DND-41 (cell line): Measurements from ENCODE around the gene STOML1.

Experiments used
- ATAC-seq: fragments of 200-7000 bp; cut with Tn5 transposase; 3 replicates; pipeline ENCODE4 v1.9.1; 2021; ENCODE audit warnings: low read depth; ENCODE audit not compliant: insufficient read depth
- DNase-seq: peaks from one replicate; pipeline ENCODE4 v3.0.0-alpha.2; 2020
- H2AFZ ChIP-seq: 2 replicates; pipeline ENCODE4 v1.6.0; 2012; ENCODE audit warnings: low read depth, low read length
- H3K27ac ChIP-seq: 2 replicates; pipeline ENCODE4 v1.5.1; 2012; ENCODE audit warnings: low read length, inconsistent platforms
- H3K27me3 ChIP-seq: fragments of 200-600 bp; sonication (generic); 2 replicates; pipeline ENCODE4 v1.6.0; 2012; ENCODE audit warnings: low read length, mild to moderate bottlenecking, inconsistent platforms; ENCODE audit not compliant: insufficient read depth, poor library complexity
- H3K36me3 ChIP-seq: 2 replicates; pipeline ENCODE4 v1.5.1; 2012; ENCODE audit warnings: low read length, inconsistent platforms; ENCODE audit not compliant: insufficient read depth
- H3K4me1 ChIP-seq: 2 replicates; pipeline ENCODE4 v1.5.1; 2012; ENCODE audit warnings: mild to moderate bottlenecking, low read length; ENCODE audit not compliant: insufficient read depth
- H3K4me2 ChIP-seq: 2 replicates; pipeline ENCODE4 v1.6.0; 2012; ENCODE audit warnings: mild to moderate bottlenecking, moderate library complexity, low read length, inconsistent platforms; ENCODE audit not compliant: insufficient read depth
- H3K4me3 ChIP-seq, 2 experiments: fragments of 200-600 bp in 1 of 2; shearing (Covaris generic) in 1 of 2; 2 replicates each; pipeline ENCODE4 v1.5.1; 2012 to 2016; ENCODE audit warnings: inconsistent platforms in 2 of 2, low read length in 2 of 2, mild to moderate bottlenecking in 2 of 2, low read depth in 1 of 2, moderate library complexity in 1 of 2
- H3K79me2 ChIP-seq: 2 replicates; pipeline ENCODE4 v1.6.0; 2012; ENCODE audit warnings: low read length, inconsistent platforms; ENCODE audit not compliant: insufficient read depth
- H3K9ac ChIP-seq: 2 replicates; pipeline ENCODE4 v1.6.0; 2012; ENCODE audit warnings: low read depth, mild to moderate bottlenecking, inconsistent platforms, low read length, moderate library complexity
- H3K9me3 ChIP-seq: 2 replicates; pipeline ENCODE4 v1.5.1; 2012; ENCODE audit warnings: low read length, moderate library complexity, mild to moderate bottlenecking, inconsistent platforms; ENCODE audit not compliant: insufficient read depth, severe bottlenecking
- H4K20me1 ChIP-seq: 2 replicates; pipeline ENCODE4 v1.6.0; 2012; ENCODE audit warnings: low read length; ENCODE audit not compliant: insufficient read depth
- CTCF ChIP-seq: IDR thresholded peaks from 2 replicates; pipeline ENCODE4 v1.5.1; 2012; ENCODE audit warnings: borderline replicate concordance, low read length, moderate library complexity, mild to moderate bottlenecking; ENCODE audit not compliant: poor library complexity, severe bottlenecking; ENCODE audit errors: extremely low read depth
- EZH2 ChIP-seq: IDR thresholded peaks from 3 replicates; pipeline ENCODE4 v1.6.1; 2012; ENCODE audit warnings: borderline replicate concordance, low read depth, mild to moderate bottlenecking, moderate library complexity, low read length, inconsistent platforms; ENCODE audit not compliant: severe bottlenecking

Gene STOML1

GRCh38 chr15:74011610-74012009 is 19.5 kb upstream of the STOML1 start:
- peaks cover 35% of the 10 kb centered on the region for H3K79me2 ChIP-seq
- no peak overlapping the region for H3K4me2 ChIP-seq
- ATAC-seq, result no peak
- H3K9ac ChIP-seq, result no peak overlapping the region
- H3K36me3 ChIP-seq, result peaks cover 26% of the 10 kb centered on the region
- no peaks in the 10 kb centered on the region for H3K9me3 ChIP-seq
- H3K4me1 ChIP-seq, result no peaks in the 10 kb centered on the region
- no peak overlapping the region for H3K27ac ChIP-seq
- no peaks in the 10 kb centered on the region for H3K27me3 ChIP-seq
- peaks cover 9% of the 10 kb centered on the region for H4K20me1 ChIP-seq
- no peak for DNase-seq
- H3K4me3 ChIP-seq, result no peak overlapping the region
- TF ChIP-seq CTCF (no peak), EZH2 (no peak)
- no peak overlapping the region for H2AFZ ChIP-seq

DNA sequence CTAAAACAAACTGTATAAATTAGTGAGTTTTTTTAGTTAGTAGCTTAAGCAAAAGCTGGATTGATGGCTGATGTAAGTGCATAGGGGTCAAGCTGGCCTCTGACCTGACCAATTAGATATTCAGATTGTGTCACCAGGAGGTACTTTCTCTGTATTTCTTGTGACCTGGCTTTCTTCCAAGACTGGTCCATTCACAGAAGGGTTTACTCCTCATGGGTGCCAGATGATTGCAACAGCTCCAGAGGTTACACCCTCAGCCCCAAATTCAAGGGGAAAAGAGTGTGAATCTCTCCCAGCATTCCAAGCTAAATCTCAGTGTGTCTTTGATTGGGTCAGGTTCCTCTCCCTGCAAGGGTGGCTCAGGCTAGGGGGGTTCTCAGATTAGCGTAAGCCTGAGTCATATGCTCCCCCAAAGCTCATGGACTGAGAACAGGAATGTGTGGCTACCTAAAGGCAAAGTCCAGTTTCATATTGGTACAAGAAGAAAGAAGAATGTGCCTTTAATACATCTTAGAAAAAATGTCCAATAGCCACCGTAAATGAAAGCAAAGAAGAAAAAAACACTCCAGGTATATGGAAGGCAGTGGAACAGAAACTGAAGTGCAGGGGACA is 18.9 kb upstream of the STOML1 start:
- Histone ChIP-seq H3K36me3 (peaks cover 30% of the 10 kb centered on the region), H4K20me1 (peaks cover 9% of the 10 kb centered on the region), H3K79me2 (peaks cover 39% of the 10 kb centered on the region), H3K4me2 (no peak overlapping the region), H2AFZ (no peak overlapping the region), H3K9me3 (no peaks in the 10 kb centered on the region), H3K9ac (no peak overlapping the region), H3K27me3 (no peaks in the 10 kb centered on the region), H3K4me3 (no peak overlapping the region), H3K27ac (no peak overlapping the region), H3K4me1 (no peaks in the 10 kb centered on the region)
- ATAC-seq (no peak), DNase-seq (no peak)
- no peak for TF ChIP-seq CTCF
- no peak for TF ChIP-seq EZH2

DNA sequence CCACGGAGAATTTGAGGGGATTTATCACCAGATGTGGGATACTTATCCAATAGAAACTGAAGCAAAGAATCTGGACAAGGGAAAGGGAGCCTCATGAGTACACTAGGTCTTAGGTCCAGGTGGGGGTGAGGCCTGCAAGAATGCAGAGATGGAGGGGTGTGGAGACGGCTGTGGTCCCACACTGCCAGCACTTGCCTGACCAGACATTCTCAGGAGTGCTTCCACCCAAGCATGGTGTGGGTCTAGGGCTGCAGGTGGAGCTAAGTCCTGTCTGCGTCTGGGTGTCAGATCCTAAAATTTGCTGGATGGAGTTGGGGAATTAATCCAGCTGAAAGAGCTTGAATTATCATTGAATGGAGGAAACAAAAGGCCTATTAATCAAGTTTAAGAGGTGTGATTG is 16.8 kb upstream of the STOML1 start:
- no peak for DNase-seq
- Histone ChIP-seq H3K27me3 (no peaks in the 10 kb centered on the region), H3K4me1 (no peaks in the 10 kb centered on the region), H4K20me1 (peaks cover 5% of the 10 kb centered on the region), H3K4me3 (no peak overlapping the region), H3K9me3 (no peaks in the 10 kb centered on the region), H3K27ac (no peak overlapping the region), H2AFZ (no peak overlapping the region), H3K4me2 (no peak overlapping the region), H3K9ac (no peak overlapping the region), H3K36me3 (peaks cover 31% of the 10 kb centered on the region), H3K79me2 (peaks cover 44% of the 10 kb centered on the region)
- TF ChIP-seq CTCF (no peak), EZH2 (no peak)
- ATAC-seq, result no peak

DNA sequence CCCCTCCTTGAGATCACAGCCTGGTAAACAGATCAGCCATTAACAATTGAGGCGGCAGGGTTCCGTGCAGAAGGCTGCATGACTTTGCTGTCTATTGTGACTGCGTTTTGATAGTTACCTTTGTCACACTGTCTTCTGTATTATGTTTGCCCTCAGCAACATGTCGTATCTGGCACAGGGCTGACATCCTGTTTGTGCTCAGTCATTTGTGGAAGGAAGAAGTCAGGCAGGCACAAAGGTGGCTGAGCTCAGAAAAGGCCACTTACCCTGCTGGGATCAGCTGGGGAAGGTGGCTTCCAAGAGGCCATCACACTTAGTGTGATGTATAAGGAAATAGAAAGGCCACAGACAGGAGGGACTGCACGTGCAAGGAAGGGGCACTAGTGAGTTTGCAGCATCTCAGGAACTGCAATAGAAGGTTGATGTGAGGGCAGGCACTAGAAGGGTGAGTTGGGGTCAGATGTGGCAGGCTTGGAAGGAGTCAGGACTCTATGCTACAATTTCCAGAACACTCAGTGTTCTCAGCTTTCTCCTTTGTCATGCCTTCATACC is 15.8 kb upstream of the STOML1 start:
- no peak overlapping the region for H3K4me2 ChIP-seq
- H3K9me3 ChIP-seq, result no peaks in the 10 kb centered on the region
- DNase-seq (no peak), ATAC-seq (no peak)
- H3K9ac ChIP-seq, result no peak overlapping the region
- no peaks in the 10 kb centered on the region for H3K4me1 ChIP-seq
- no peak overlapping the region for H3K27ac ChIP-seq
- H3K79me2 ChIP-seq, result peaks cover 43% of the 10 kb centered on the region
- peaks cover 40% of the 10 kb centered on the region for H3K36me3 ChIP-seq
- no peak overlapping the region for H2AFZ ChIP-seq
- H3K4me3 ChIP-seq, result no peak overlapping the region
- H3K27me3 ChIP-seq, result no peaks in the 10 kb centered on the region
- TF ChIP-seq EZH2 (no peak), CTCF (no peak)
- peaks cover 5% of the 10 kb centered on the region for H4K20me1 ChIP-seq
